HEK293T (cell line): ENCODE data around the gene COL20A1.

Source experiments
- CTCF ChIA-PET: fragments of 350-600 bp; formaldehyde crosslinking; extraction: SDS; loops from one replicate; lab custom pipeline; 2021; ENCODE audit warnings: antibody characterized with exemption, inconsistent platforms; lab: Yijun Ruan, JAX
- POLR2A ChIA-PET: fragments of 350-600 bp; formaldehyde crosslinking; extraction: SDS; loops from one replicate; lab custom pipeline; 2020; ENCODE audit warnings: antibody characterized with exemption, inconsistent platforms; lab: Yijun Ruan, JAX
- DNase-seq: peaks from one replicate; pipeline ENCODE4 v3.0.0; 2012; ENCODE audit warnings: mixed read lengths; ENCODE audit errors: extremely low spot score
- ARNT ChIP-seq: fragments of 450-650 bp; IDR thresholded peaks from 2 replicates; pipeline ENCODE4 v1.6.1; 2017; ENCODE audit warnings: mild to moderate bottlenecking
- BHLHE40 ChIP-seq: fragments of 450-650 bp; IDR thresholded peaks from 2 replicates; pipeline ENCODE4 v1.6.1; 2016; ENCODE audit warnings: mild to moderate bottlenecking, moderate library complexity, borderline replicate concordance
- CTBP1 ChIP-seq: fragments of 450-650 bp; IDR thresholded peaks from 2 replicates; pipeline ENCODE4 v1.6.1; 2016; ENCODE audit warnings: borderline replicate concordance
- ELF4 ChIP-seq: fragments of 450-650 bp; IDR thresholded peaks from 2 replicates; pipeline ENCODE4 v1.6.1; 2017; ENCODE audit warnings: antibody characterized with exemption
- FOXA1 ChIP-seq: fragments of 450-650 bp; IDR thresholded peaks from 2 replicates; pipeline ENCODE4 v1.6.1; 2016; ENCODE audit warnings: mild to moderate bottlenecking
- FOXK2 ChIP-seq: fragments of 450-650 bp; IDR thresholded peaks from 2 replicates; pipeline ENCODE4 v1.6.1; 2016; ENCODE audit warnings: mild to moderate bottlenecking
- FOXM1 ChIP-seq: fragments of 450-650 bp; IDR thresholded peaks from 2 replicates; pipeline ENCODE4 v1.6.1; 2017; ENCODE audit warnings: mild to moderate bottlenecking, borderline replicate concordance
- HDGF ChIP-seq: fragments of 450-650 bp; IDR thresholded peaks from 2 replicates; pipeline ENCODE4 v1.6.1; 2017; ENCODE audit warnings: antibody characterized with exemption, borderline replicate concordance
- L3MBTL2 ChIP-seq: fragments of 450-650 bp; conservative IDR thresholded peaks from 2 replicates; pipeline ENCODE4 v1.6.1; 2016; ENCODE audit warnings: mild to moderate bottlenecking
- LEF1 ChIP-seq: fragments of 450-650 bp; IDR thresholded peaks from 2 replicates; pipeline ENCODE4 v1.6.1; 2017; ENCODE audit warnings: mild to moderate bottlenecking, borderline replicate concordance
- NFRKB ChIP-seq: fragments of 450-650 bp; IDR thresholded peaks from 2 replicates; pipeline ENCODE4 v1.6.1; 2016; ENCODE audit warnings: mild to moderate bottlenecking, moderate library complexity
- SP1 ChIP-seq: fragments of 450-650 bp; IDR thresholded peaks from 2 replicates; pipeline ENCODE4 v1.6.1; 2017
- SUZ12 ChIP-seq: fragments of 450-650 bp; IDR thresholded peaks from 2 replicates; pipeline ENCODE4 v1.6.1; 2016; ENCODE audit warnings: mild to moderate bottlenecking
- TARDBP ChIP-seq: fragments of 450-650 bp; IDR thresholded peaks from 2 replicates; pipeline ENCODE4 v1.6.1; 2016
- ZNF384 ChIP-seq: fragments of 450-650 bp; IDR thresholded peaks from 2 replicates; pipeline ENCODE4 v1.6.1; 2016
- TF ChIP-seq, protein P1 (sequence below): fragments of 450-650 bp; IDR thresholded peaks from 2 replicates; pipeline ENCODE4 v1.6.1; 2016

Gene COL20A1

DNA sequence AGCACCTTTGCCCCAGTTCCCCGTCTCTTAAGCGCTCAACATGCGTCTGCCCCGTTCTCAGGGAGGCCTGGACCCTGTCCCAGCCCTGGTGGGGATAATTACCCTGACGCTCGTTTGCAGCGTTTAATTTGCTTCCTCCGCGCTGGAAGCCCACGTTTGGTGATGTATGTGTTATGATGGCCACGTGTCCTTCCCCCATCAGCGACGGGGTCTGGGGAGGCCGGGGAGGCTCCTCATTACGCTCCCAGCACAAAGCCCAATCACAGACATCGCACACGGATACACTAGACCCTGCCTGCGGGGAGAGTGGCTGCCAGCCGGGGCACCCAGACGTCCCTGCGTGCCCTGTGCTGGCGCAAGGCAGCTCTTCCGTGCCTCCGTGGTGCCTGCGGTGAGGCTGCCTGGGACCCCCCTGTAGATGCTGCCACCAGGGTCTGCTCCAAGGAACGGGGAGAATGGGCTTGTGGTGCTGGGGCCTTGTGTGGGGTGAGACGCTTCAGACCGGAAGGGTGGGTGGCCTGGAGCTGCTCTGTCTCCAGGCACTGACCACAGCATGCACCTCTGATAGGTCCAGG lies 78.4 kb downstream of the COL20A1 start:
- TF ChIP-seq L3MBTL2 = no peak
- no peak for TF ChIP-seq ARNT
- no peak for TF ChIP-seq NFRKB
- TF ChIP-seq FOXA1 = no peak
- no peak for TF ChIP-seq ZNF384
- DNase-seq = no peak
- POLR2A ChIA-PET = no interaction called here
- CTCF ChIA-PET = interaction anchor here (1.1 to 1.5 kb wide), 2 partner anchors 10 to 63 kb away, joined by 3 to 8 read pairs; no protein-coding TSS in a partner anchor

DNA sequence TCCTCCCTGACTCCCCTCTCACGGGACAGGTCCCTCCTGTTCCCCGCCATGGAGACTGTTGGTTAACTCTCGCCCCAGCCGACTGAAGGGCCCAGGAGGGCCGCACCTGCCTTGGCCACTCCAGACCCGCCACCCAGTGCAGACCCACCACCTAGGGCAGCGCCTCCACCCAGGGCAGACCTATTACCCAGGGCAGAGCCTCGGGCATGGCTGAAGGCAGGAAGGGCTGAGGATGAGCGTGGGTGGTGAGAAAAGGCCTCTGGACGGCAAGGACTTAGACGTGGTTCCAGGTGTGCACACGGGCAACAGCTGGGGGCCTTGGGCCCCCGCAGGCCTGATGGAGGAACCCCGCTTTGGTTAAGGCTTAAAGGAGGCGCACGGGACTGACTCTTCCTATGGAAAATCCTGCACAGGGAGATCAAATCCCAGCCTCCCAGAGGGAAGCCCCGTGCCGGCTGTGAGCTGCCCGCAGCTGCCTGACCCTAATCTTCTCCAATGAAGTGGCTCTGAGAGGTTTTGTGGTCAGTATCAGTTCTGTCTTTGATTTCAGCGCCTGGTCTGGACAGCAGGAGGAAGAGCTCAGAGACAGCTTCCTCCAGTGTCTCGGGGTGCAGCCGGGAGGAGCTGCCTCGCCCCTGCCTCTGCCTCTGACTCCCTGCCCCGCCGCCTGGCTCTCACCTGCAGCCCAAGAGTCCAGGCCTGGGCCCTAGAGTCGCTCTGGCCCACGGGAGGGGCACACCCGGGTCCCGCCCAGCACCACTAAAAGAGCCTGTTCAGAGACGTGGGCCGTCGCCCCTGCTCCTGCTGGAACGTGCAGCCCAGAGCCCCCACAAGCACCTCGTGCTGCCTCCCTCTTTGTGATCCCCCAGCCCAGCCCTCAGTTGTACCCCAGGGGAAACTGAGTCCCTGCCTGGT lies 80.2 kb downstream of the COL20A1 start:
- ChIA-PET POLR2A (no interaction called here), CTCF (no interaction called here)
- TF ChIP-seq CTBP1 = no peak
- TF ChIP-seq SP1 = no peak
- no peak for TF ChIP-seq L3MBTL2
- TF ChIP-seq BHLHE40 = no peak
- TF ChIP-seq, protein P1, sequence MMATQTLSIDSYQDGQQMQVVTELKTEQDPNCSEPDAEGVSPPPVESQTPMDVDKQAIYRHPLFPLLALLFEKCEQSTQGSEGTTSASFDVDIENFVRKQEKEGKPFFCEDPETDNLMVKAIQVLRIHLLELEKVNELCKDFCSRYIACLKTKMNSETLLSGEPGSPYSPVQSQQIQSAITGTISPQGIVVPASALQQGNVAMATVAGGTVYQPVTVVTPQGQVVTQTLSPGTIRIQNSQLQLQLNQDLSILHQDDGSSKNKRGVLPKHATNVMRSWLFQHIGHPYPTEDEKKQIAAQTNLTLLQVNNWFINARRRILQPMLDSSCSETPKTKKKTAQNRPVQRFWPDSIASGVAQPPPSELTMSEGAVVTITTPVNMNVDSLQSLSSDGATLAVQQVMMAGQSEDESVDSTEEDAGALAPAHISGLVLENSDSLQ = no peak
- no peak for TF ChIP-seq NFRKB
- no peak for TF ChIP-seq ZNF384
- no peak for TF ChIP-seq FOXK2
- TF ChIP-seq SUZ12 = no peak
- no peak for TF ChIP-seq HDGF
- TF ChIP-seq TARDBP = no peak
- TF ChIP-seq ARNT = no peak
- TF ChIP-seq FOXM1 = no peak
- no peak for TF ChIP-seq ELF4
- no peak for DNase-seq

DNA sequence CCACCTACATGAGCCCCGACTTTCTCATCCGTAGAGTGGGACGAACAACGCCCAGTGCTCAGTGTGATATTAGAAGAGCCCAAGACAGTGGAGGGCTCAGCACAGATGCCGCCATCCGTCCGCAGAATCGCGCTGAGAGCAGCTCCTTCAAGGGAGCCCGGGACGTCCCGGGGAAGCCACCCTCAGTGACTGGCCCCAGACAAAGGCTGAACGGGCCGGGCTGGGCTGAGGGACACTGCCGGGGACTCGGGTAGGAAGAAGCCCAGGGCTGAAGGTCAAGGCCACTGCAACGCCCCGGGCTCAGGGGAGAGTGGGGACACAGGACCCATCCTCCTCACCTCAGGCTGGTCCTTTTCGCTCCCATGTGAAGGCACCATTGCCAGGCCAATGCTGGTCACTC lies 81.0 kb downstream of the COL20A1 start:
- DNase-seq = no peak
- TF ChIP-seq CTBP1 (no peak), BHLHE40 (no peak), SUZ12 (no peak), SP1 (no peak), ZNF384 (no peak), ELF4 (no peak), FOXA1 (no peak), FOXK2 (no peak), FOXM1 (no peak), ARNT (no peak), NFRKB (no peak), L3MBTL2 (no peak), HDGF (no peak), LEF1 (no peak)
- ChIA-PET POLR2A (no interaction called here), CTCF (no interaction called here)

DNA sequence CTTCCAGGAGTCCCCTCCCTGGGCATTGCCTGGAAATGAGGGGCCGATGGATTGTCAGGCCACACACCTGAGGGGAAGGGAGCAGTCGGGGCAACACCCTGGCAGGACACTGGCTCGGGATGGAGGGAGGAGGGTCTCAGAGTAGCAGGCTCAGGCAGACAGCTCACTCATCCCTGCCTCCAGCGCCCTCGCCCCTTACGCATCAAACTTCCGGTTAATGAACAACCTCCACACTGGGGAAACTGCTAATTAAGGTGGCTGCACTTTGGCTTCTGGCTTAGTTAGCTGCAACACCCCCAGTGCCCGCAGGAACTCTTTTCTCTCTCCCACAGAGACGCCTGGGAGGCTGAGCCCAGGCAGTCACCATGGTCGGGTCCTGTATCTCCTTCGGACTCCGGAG lies 81.5 kb downstream of the COL20A1 start:
- ChIA-PET POLR2A (no interaction called here), CTCF (no interaction called here)
- DNase-seq = no peak
- TF ChIP-seq FOXK2 (no peak), FOXA1 (no peak), SUZ12 (no peak), FOXM1 (no peak), ARNT (no peak), L3MBTL2 (no peak), BHLHE40 (no peak), TARDBP (no peak), ELF4 (no peak), HDGF (no peak), ZNF384 (no peak), LEF1 (no peak), SP1 (no peak), CTBP1 (no peak), NFRKB (no peak)
- TF ChIP-seq, protein P1 = no peak

DNA sequence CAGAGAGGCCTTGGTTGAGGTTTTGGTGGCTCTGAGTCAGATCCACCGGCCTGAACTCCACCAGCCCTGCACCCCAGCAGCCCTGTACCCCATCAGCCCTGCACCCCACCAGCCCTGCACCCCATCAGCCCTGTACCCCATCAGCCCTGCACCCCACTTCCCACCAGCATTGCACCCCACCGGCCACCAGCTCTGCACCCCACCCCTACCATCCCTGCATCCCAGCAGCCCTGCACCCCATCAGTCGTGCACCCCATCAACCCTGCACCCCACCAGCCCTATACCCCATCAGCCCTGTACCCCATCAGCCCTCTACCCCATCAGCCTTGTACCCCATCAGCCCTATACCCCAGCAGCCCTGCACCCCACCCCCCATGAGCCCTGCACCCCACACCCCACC lies 82.5 kb downstream of the COL20A1 start:
- no peak for TF ChIP-seq FOXK2
- TF ChIP-seq LEF1 = no peak
- TF ChIP-seq FOXA1 = no peak
- TF ChIP-seq HDGF = no peak
- TF ChIP-seq, protein P1 = no peak
- no peak for TF ChIP-seq TARDBP
- no peak for TF ChIP-seq SP1
- no peak for TF ChIP-seq NFRKB
- no peak for TF ChIP-seq ELF4
- TF ChIP-seq ARNT = no peak
- no peak for TF ChIP-seq L3MBTL2
- no peak for TF ChIP-seq CTBP1
- no peak for TF ChIP-seq ZNF384
- TF ChIP-seq SUZ12 = no peak
- DNase-seq = no peak
- POLR2A ChIA-PET = no interaction called here
- CTCF ChIA-PET = no interaction called here
